Peyer's patch (tissue), 4 donors: Measurements from ENCODE around the gene RSPH1. TPM values are rescaled to one million over a fixed set of nuclear protein-coding genes. Genes with fewer than 3 reads are reported as not detected.

Experiments
- DNase-seq, 3 donors: peaks; one replicate each; pipeline ENCODE4 v3.0.0-alpha.2; 2017 to 2019
- H3K27ac ChIP-seq, 4 donors: fragments of 200-600 bp; sonication (generic); one replicate each; pipeline ENCODE4 v1.5.1; 2016 to 2019
- H3K27me3 ChIP-seq, 2 donors: fragments of 200-600 bp; sonication (generic); one replicate each; pipeline ENCODE4 v1.5.1; 2019
- H3K36me3 ChIP-seq, 3 donors: fragments of 200-600 bp; sonication (generic); one replicate each; pipeline ENCODE4 v1.5.1; 2016 to 2019
- H3K4me1 ChIP-seq, 4 donors: fragments of 200-600 bp; sonication (generic); one replicate each; pipeline ENCODE4 v1.5.1; 2016 to 2019
- H3K4me3 ChIP-seq, 4 donors: fragments of 200-600 bp; sonication (generic); 1 replicate in 3 of 4; 2 replicates in 1 of 4; pipeline ENCODE4 v1.5.1; 2016 to 2019; ENCODE audit warnings: mild to moderate bottlenecking in 1 of 4
- H3K9me3 ChIP-seq, 4 donors: fragments of 200-600 bp; sonication (generic); one replicate each; pipeline ENCODE4 v1.5.1; 2016 to 2019; ENCODE audit warnings: mild to moderate bottlenecking in 1 of 4
- CTCF ChIP-seq, 6 experiments: fragments of 450-650 bp in 4 of 6; fragments of 200-600 bp in 2 of 6; sonication (generic) in 1 of 6; IDR thresholded peaks; one replicate each; pipeline ENCODE4 v1.5.1; 2017 to 2019; ENCODE audit warnings: antibody characterized with exemption in 6 of 6, mild to moderate bottlenecking in 3 of 6, moderate library complexity in 1 of 6
- POLR2A ChIP-seq, 2 donors: fragments of 450-650 bp; IDR thresholded peaks; one replicate each; pipeline ENCODE4 v1.5.1; 2017; ENCODE audit warnings: antibody characterized with exemption in 2 of 2, mild to moderate bottlenecking in 2 of 2, moderate library complexity in 2 of 2
- total RNA-seq, 4 donors: library from RNA; depleted of rRNA; stranded (reverse); fragments of >200 nt; gene quantifications; one replicate each; pipeline ENCODE4 v1.1.0, GENCODE V29; 2016

Gene RSPH1
- total RNA-seq, 4 donors from 2014 or later: 2.5 to 11.0 (median 6.7) TPM

- Histone ChIP-seq H3K27ac (peak overlapping the region in 1 of 4 donors; percentile 21), H3K4me3 (no peak overlapping the region), H3K27me3 (no peaks in the 10 kb centered on the region), H3K4me1 (peaks cover 13 to 60% (median 27%) of the 10 kb centered on the region in 4 donors), H3K9me3 (no peaks in the 10 kb centered on the region), H3K36me3 (peaks cover 0 to 24% (median 0%) of the 10 kb centered on the region in 3 donors)
- TF ChIP-seq CTCF (IDR thresholded peaks at IDR 0.05): no peak
- TF ChIP-seq POLR2A (IDR thresholded peaks at IDR 0.05): no peak
- DNase-seq: peak in 1 of 3 donors; percentile 40
Measured at GRCh38 chr21:42531771-42532170, 35.7 kb upstream of the RSPH1 start.

GRCh38 chr21:42530167-42530518, 34.1 kb upstream of the RSPH1 start:
- H3K36me3 ChIP-seq: peaks cover 0 to 12% (median 0%) of the 10 kb centered on the region in 3 donors
- no peaks in the 10 kb centered on the region for H3K27me3 ChIP-seq
- H3K4me3 ChIP-seq: no peak overlapping the region
- DNase-seq: peak in 1 of 3 donors; percentile 47
- TF ChIP-seq CTCF (IDR thresholded peaks at IDR 0.05): no peak
- TF ChIP-seq POLR2A (IDR thresholded peaks at IDR 0.05): no peak
- H3K9me3 ChIP-seq: no peaks in the 10 kb centered on the region
- H3K4me1 ChIP-seq: peaks cover 13 to 68% (median 28%) of the 10 kb centered on the region in 4 donors
- no peak overlapping the region for H3K27ac ChIP-seq

GRCh38 chr21:42527489-42528158, 31.6 kb upstream of the RSPH1 start:
- H3K27me3 ChIP-seq: no peaks in the 10 kb centered on the region
- peaks cover 0 to 12% (median 0%) of the 10 kb centered on the region in 3 donors for H3K36me3 ChIP-seq
- peak overlapping the region; percentile 71 to 88 (median 80) for H3K27ac ChIP-seq
- TF ChIP-seq CTCF (IDR thresholded peaks at IDR 0.05): no peak
- TF ChIP-seq POLR2A (IDR thresholded peaks at IDR 0.05): no peak
- peaks cover 7 to 62% (median 33%) of the 10 kb centered on the region in 4 donors for H3K4me1 ChIP-seq
- no peaks in the 10 kb centered on the region for H3K9me3 ChIP-seq
- peak overlapping the region in 3 of 4 donors; percentile 10 to 30 (median 24) for H3K4me3 ChIP-seq
- peak in 2 of 3 donors; percentile 49 to 69 for DNase-seq

- peak in 1 of 3 donors; percentile 47 for DNase-seq
- TF ChIP-seq CTCF (IDR thresholded peaks at IDR 0.05) (no peak), POLR2A (IDR thresholded peaks at IDR 0.05) (no peak)
- H3K4me1 ChIP-seq: peaks cover 7 to 58% (median 33%) of the 10 kb centered on the region in 4 donors
- H3K36me3 ChIP-seq: peaks cover 0 to 12% (median 0%) of the 10 kb centered on the region in 3 donors
- H3K4me3 ChIP-seq: peak overlapping the region in 3 of 4 donors; percentile 10 to 30 (median 24)
- no peaks in the 10 kb centered on the region for H3K27me3 ChIP-seq
- H3K27ac ChIP-seq: peak overlapping the region; percentile 71 to 88 (median 80)
- H3K9me3 ChIP-seq: no peaks in the 10 kb centered on the region
Measured at GRCh38 chr21:42527127-42527488, 31.1 kb upstream of the RSPH1 start.

- TF ChIP-seq POLR2A (IDR thresholded peaks at IDR 0.05) (peak in 1 of 2 donors; percentile 38), CTCF (IDR thresholded peaks at IDR 0.05) (peak in 3 of 6 experiments; percentile 27 to 32 (median 30))
- peaks cover 0 to 13% (median 0%) of the 10 kb centered on the region in 3 donors for H3K36me3 ChIP-seq
- no peaks in the 10 kb centered on the region for H3K9me3 ChIP-seq
- peak overlapping the region; percentile 71 to 88 (median 80) for H3K27ac ChIP-seq
- H3K4me3 ChIP-seq: peak overlapping the region in 1 of 4 donors; percentile 15
- peaks cover 11 to 60% (median 33%) of the 10 kb centered on the region in 4 donors for H3K4me1 ChIP-seq
- DNase-seq: peak in 2 of 3 donors; percentile 87 to 90
- H3K27me3 ChIP-seq: no peaks in the 10 kb centered on the region
Measured at GRCh38 chr21:42526379-42526727, 30.3 kb upstream of the RSPH1 start.
